GM06990 (cell line): ENCODE data around the gene TRANK1.

Experiments
- DNase-seq: peaks from one replicate; pipeline ENCODE4 v3.0.0-alpha.2; 2011; ENCODE audit not compliant: insufficient read length; ENCODE audit errors: extremely low read depth
- H3K27me3 ChIP-seq: replicated peaks from 2 replicates; pipeline ENCODE4 v1.6.0; 2011; ENCODE audit warnings: low read length; ENCODE audit not compliant: control insufficient read depth, insufficient read depth
- H3K36me3 ChIP-seq: 2 replicates; pipeline ENCODE4 v1.5.1; 2011; ENCODE audit warnings: low read length; ENCODE audit not compliant: control insufficient read depth, insufficient read depth
- H3K4me3 ChIP-seq: replicated peaks from 2 replicates; pipeline ENCODE4 v1.5.1; 2011; ENCODE audit warnings: low read depth, mild to moderate bottlenecking, control low read depth, low read length
- CTCF ChIP-seq: IDR thresholded peaks from 2 replicates; pipeline ENCODE4 v1.5.1; 2011; ENCODE audit warnings: low read length, control low read depth, mild to moderate bottlenecking, inconsistent platforms; ENCODE audit not compliant: insufficient read depth, poor library complexity, severe bottlenecking

Gene TRANK1

DNA sequence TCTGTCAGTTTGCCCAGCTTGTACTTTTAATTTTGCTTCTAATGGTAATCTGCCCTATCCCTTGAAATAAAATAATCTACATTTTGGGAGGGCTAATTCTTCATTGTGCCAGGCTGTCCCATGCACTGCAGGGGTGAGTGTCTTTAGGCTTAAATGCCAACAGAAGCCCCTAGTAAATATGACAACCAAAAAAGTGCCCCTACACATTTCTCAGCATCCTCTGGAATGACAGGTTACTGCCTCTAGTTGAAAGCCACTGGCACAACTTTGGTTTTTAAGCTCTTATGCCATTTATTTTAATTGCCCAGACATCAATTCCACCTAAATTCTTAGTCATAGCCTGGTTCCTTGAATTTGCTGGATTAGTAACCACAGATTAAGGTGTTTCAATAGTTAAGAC, 44.7 kb upstream of the TRANK1 start:
- H3K27me3 ChIP-seq = no peaks in the 10 kb centered on the region
- peak overlapping the region; percentile 85 for H3K4me3 ChIP-seq
- no peak for DNase-seq
- TF ChIP-seq CTCF = no peak
- H3K36me3 ChIP-seq = peaks cover 5% of the 10 kb centered on the region

- H3K4me3 ChIP-seq = peak overlapping the region; percentile 85
These were observed 44.2 kb upstream of the TRANK1 start for GRCh38 chr3:36989005-36989404.

GRCh38 chr3:36988356-36988755, 43.5 kb upstream of the TRANK1 start:
- peaks cover 7% of the 10 kb centered on the region for H3K36me3 ChIP-seq
- peak overlapping the region; percentile 25; the same call in 1 of the 2 replicates for H3K4me3 ChIP-seq
- no peak for TF ChIP-seq CTCF
- no peaks in the 10 kb centered on the region for H3K27me3 ChIP-seq
- DNase-seq = no peak

More at GRCh38 chr3:36989005-36989404, 44.2 kb upstream of the TRANK1 start:
- no peak for TF ChIP-seq CTCF
- no peak for DNase-seq
- H3K27me3 ChIP-seq = no peaks in the 10 kb centered on the region
- peaks cover 7% of the 10 kb centered on the region for H3K36me3 ChIP-seq

- H3K36me3 ChIP-seq = peaks cover 7% of the 10 kb centered on the region
- H3K4me3 ChIP-seq = no peak overlapping the region
- H3K27me3 ChIP-seq = no peaks in the 10 kb centered on the region
- TF ChIP-seq CTCF = no peak
- no peak for DNase-seq
These were observed 36.2 kb upstream of the TRANK1 start for GRCh38 chr3:36981006-36981405.

DNA sequence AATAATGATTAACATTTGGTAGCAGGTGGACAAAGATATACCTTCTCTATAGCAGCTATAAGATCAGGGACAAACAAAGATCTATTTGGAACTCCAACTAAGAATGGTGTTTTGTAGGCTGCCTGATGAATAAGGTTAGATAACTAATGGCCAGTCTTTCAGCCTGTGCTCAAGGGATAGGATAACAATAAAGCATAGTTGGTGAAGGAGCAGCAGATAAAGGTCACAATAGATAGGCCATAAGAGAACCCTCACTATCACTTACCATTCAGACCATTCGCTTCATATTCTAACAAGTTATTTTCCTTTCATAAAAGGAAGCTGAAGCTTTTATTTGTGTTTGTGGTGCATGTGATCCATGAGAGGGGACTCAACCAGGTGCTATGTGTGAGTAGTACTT, 28.3 kb upstream of the TRANK1 start:
- Histone ChIP-seq H3K27me3 (no peaks in the 10 kb centered on the region), H3K36me3 (no peaks in the 10 kb centered on the region), H3K4me3 (no peak overlapping the region)
- DNase-seq = no peak
- TF ChIP-seq CTCF = no peak

- Histone ChIP-seq H3K27me3 (no peaks in the 10 kb centered on the region), H3K36me3 (no peaks in the 10 kb centered on the region), H3K4me3 (no peak overlapping the region)
- DNase-seq = no peak
- TF ChIP-seq CTCF = no peak
These were observed 27.3 kb upstream of the TRANK1 start for GRCh38 chr3:36972163-36972562.
